SKM-1 (cell line): ENCODE data around the gene EMX1.

Experiments used
- DNase-seq: peaks from one replicate; lab custom pipeline; 2025; ENCODE audit not compliant: unreplicated experiment; lab: John Stamatoyannopoulos, UW

EMX1 gene

DNA sequence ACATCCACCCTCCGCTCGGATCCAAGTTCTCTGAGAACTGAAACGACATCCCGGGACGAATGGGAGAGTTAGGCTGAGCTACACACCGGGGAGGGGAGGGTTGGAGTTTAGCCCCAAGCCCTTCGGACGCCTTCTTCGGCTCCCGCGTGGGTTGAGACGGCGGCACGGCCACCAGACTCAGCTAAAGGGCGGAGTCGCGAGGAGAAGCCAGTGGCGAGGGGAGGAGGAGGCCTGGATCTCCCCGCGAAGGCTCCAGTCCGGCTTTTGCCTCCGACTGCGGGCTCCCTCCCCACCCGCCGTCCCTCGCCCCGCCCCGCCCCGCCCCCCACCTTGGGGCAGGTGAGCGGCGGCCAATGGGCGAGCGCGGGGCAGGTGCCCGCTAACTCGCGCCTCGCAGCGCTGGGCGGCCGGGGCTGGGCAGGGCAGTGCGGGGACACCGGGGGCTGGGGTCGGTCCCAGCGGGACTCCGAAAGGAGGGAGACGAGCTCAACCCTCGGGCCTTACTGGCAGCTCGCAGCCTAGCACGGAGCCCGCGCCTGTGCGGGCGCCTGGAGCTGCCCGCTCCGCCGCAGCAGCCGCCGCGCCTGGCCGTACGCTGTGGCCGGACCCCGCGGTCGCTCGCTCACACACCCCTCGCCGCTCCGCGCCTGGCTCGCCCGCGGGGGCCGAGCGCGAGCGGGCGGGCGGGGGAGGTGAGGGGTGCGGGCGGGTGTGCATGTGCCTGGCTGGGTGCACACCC lies at the start of gene EMX1:
EMX1 (plus strand) TSS at position 382 of the 739 bp plus-strand sequence; CDS start at position 716, 334 bp downstream.
- DNase-seq: no peak

- DNase-seq: no peak
Measured at GRCh38 chr2:72871060-72871459, 46.3 kb upstream of the EMX1 start.

DNA sequence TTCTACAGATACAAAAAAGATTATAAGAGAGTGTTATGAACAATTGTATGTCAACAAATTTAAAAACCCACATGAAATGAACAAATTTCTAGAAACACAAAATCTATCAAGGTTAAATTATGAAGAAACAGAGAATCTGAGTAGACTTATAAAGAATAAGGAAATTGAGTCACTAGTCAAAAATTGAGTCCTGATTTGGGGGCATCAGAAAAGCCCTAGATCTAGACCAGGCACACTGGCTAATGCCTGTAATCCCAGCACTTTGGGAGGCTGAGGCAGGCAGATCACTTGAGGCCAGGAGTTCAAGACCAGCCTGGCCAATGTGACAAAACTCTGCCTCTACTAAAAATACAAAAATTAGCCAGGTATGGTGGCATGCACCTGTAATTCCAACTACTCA lies 45.4 kb upstream of the EMX1 start:
- no peak for DNase-seq

DNA sequence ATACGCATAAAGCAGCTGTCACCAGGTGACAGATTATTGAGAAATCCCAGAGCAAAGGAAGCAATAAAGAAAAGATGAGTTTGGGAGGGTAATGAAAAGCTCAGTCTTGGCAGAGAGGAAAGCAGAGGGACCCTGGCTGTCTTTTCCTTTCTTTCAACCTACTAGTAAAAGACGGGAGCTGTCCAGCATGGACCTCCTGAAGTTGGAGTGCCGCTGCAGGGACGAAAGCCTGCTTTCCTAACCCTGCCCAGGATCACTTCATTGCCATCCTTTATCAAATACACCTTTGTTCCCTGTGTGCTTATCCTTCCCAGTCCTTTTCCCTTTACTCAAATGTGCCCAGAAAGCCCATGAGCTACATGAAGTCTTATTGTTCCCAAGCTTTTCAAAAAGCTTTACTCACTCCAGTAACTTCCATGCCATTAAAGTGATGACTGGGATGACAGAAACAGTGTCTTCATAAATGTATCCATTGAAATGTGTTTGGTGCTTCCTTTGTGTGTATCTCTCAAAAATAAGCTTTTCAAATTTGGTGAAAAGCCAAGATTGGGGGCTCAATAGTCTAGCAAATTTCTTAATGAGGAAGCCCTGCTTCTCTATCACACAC lies 33.9 kb upstream of the EMX1 start:
- DNase-seq: no peak

GRCh38 chr2:72886505-72887031 lies 30.8 kb upstream of the EMX1 start:
- DNase-seq: no peak

DNA sequence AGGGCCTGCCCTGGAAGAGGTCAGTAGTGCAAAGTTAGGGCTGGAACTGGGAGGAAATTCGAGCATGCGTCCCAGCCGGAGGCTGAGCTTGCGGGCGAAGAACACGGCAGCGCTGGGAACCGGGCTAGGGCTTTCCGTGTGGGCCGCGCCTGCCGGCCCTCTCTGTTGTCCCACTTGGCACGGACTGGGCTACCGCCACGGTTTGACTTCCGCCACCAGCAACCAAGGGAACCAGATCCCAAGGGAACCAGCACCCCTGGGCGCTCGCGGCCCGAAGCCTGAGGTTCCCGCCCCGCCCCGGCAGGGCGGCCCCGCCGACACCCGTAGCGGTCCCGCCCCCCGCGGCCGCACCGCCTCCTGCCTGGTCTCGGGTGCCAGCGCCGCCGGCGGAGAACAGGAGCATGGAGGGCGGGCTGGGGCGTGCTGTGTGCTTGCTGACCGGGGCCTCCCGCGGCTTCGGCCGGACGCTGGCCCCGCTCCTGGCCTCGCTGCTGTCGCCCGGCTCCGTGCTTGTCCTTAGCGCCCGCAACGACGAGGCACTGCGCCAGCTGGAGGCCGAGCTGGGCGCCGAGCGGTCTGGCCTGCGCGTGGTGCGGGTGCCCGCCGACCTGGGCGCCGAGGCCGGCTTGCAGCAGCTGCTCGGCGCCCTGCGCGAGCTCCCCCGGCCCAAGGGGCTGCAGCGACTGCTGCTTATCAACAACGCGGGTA lies 30.1 kb upstream of the EMX1 start, which contains the start of gene SPR:
SPR (plus strand) TSS at position 377 of the 708 bp plus-strand sequence; CDS start at position 402, 25 bp downstream.
- DNase-seq: peak; percentile 14

- DNase-seq: peak; percentile 53
Measured at GRCh38 chr2:72887740-72888437, 29.4 kb upstream of the EMX1 start.

DNA sequence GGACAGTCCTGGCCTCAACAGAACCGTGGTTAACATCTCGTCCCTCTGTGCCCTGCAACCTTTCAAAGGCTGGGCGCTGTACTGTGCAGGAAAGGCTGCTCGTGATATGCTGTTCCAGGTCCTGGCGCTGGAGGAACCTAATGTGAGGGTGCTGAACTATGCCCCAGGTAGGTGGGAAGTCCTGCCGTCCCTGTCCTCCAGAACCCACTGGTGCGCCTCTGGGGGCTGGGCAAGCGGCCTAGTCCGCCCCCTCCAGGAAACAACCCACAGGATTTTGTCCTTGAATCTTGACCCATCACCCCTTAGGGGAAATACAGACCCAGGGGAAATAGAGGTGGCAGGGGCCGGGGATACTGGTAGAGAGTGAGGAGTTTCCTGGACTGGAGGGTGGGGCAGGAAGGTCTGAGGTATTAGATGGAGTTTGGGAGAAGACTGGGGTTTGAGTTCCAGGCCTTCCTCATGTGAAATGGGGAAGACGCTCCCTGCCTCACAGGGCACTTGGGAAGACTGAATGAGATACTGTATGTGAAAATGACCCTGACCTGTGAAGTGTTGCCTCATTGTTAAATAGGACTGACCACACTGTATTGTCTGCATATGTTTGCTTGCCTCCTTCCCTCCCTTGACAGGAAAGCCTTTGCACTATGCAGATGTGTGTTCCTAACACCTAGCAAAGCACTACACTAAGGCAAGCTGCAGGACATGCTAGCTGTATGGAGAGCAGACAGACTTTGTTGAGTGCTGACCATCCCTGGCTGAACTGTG lies 28.7 kb upstream of the EMX1 start:
- DNase-seq: no peak

DNA sequence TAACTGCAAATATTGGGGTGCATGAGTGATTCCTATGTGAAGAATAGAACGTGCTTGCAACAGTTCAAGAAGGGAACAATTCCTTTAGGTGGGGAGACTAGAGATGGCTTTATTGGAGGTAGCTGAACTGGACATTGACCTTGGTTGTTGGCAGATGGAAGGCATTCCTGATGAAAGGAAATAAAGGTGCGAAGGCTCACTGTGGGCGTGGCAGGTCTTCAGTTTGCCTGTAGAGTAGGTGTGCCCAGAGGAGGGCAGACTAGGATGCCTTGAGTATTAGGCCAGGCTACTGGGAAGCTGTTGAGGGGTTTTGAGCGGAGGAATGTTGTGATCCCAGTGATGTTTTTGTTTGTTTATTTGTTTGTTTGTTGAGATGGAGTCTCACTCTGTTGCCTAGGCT lies 27.3 kb upstream of the EMX1 start:
- no peak for DNase-seq

DNA sequence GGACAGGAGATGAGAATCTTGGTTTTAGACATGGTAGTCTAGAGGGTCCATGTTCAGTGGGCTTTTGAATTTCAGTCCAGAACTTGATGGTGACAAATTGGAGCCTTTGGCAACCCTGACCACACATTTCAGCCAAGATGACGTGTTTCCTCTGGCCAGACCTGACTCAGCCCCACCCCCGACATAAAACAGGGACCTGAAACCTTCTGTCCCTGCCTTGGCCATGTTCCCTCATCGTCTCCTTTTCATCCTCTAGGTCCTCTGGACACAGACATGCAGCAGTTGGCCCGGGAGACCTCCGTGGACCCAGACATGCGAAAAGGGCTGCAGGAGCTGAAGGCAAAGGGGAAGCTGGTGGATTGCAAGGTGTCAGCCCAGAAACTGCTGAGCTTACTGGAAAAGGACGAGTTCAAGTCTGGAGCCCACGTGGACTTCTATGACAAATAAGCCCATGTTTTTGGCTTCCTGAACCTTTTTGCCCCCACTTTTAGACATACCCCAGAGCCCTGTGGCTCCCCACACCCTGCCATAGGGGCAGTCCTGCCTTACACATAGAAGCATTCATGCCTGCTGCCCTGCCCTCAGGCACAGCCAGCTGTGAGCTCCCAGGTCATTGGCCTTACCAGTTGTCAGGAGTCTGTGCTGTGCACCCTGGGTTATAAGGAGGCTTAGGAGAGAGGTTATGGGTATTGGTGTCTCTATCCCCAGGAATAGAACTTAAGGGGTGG lies 26.1 kb upstream of the EMX1 start:
- DNase-seq: no peak

GRCh38 chr2:72892506-72893173 lies 24.7 kb upstream of the EMX1 start:
- DNase-seq: peak; percentile 33

- peak; percentile 32 for DNase-seq
Measured at GRCh38 chr2:72893594-72894319, 23.6 kb upstream of the EMX1 start.

DNA sequence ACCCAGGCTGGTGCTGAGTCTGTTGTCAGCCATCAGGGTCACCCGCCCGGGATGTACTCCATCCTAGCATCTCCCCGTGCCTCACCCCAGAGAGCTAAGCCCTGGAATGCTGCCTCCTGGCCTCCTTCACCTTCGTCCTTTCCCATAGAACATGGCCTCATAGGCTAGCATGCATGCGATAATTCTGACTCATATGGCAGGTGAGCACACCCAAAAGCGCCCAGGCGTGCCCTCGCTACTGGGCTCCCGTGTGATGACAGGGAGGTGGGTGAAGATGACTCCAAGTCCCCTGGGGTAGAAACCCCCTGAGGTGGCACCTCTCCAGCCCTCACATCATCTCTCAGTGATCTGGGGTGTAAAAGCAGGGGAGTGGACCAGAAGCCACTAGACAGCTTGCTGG lies 22.8 kb upstream of the EMX1 start:
- no peak for DNase-seq

DNA sequence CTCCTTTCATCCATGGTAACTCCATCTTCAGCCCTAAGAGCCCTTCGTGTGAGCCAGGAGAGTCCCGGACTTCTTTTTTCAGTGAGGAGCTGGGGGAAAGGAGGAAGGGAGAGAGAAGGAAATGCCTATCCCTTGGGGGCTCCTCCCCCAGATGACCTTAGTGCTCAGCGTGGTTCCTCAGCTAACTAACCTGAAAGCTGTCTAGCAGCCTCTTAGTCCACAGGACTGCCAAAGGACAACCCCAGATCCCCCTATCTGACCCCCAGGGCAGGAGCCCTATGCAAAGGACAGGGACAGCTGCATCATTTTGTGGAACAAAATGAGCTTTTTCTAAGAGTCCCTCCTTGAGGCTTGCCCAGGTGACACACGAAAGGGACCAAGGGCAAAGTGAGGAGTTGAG lies 22.2 kb upstream of the EMX1 start:
- no peak for DNase-seq

DNA sequence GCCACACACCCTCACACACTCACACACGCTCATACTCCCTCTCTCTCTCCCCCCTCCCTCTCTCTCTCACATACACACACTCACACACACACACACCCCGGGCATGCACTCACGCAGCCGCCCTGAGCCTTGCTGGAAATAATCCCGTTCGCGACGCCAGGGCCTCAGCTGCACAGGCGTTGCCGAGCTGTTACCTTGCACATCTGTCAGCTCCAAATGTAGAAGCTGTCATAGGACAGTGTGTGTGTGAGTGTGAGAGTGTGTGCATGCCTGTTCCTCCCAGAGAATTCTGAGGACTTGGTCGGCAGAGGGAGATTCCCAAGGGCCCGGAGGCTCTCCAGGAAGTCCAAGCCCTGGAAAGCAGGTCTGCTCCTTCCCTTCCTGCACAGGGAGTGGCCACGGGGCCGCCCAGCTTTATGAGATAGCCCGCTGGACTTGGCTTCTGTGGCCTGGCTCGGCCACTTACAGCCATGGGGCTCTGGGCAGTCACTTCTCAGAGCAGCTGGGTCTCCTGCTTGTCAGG lies 21.5 kb upstream of the EMX1 start:
- no peak for DNase-seq

GRCh38 chr2:72896446-72896845 lies 20.9 kb upstream of the EMX1 start:
- no peak for DNase-seq

DNA sequence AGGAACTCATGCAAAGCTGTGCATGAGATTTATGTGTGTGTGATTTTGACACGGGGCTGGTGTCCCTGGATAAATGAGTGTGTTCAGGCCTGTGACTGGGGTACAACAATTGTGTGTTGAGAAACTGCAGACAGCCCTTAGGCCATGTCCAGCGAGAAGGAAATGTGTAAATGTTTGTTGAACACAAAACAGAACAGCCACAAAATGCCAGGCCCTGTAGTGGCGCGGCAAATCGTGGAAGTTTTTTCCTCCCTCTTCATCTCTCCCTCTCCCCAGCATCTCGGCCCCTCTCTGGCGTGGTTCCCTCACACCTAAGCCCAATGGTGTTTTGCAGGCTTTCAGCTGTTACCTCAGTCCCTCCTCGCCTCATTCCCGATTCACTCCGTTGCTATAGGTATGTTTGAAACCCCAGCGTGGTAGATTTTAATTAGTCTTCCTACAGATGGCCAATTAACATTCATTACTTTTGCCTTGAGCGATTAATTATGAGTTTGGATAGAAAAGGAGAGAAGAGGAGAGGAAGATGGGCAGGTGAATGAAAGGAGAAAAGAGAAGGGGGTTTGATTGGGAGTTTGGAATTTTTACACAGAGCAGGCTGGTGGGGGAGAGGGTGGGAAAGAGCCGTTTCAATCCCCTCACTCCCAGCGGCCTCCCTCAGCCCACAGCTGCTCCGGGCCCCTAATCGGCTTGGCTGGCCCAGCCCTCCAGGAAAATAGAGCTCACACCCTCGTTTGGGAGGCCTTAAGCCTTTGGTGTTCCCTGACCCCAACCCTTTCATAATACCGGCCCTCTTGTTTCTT lies 19.3 kb upstream of the EMX1 start:
- DNase-seq: no peak

GRCh38 chr2:72898585-72898906 lies 18.8 kb upstream of the EMX1 start:
- DNase-seq: no peak
